ENCODE measurements around the gene UCP2.
A peak's percentile ranks its signal among the peaks of the same experiment; 100 is the strongest.
"Not testable (repeated sequence)": the region's sequence is repeated elsewhere in the genome, so short reads cannot be mapped to it uniquely, and the experiment has no call there.

The UCP2 gene

GRCh38 chr11:73991471-73992006, 8.9 kb upstream of the UCP2 start:
- DNase-seq: no peak

- no peak for DNase-seq
Measured at GRCh38 chr11:73990730-73991129, 8.1 kb upstream of the UCP2 start.

GRCh38 chr11:73989156-73989555, 6.5 kb upstream of the UCP2 start:
- no peak for DNase-seq

- DNase-seq: no peak
Measured at GRCh38 chr11:73988227-73988626, 5.6 kb upstream of the UCP2 start.

- not testable (repeated sequence) for DNase-seq
Measured at GRCh38 chr11:73985661-73986060, 3.0 kb upstream of the UCP2 start.

- no peak for DNase-seq
Measured at GRCh38 chr11:73983741-73984538, 1.3 kb upstream of the UCP2 start.

GRCh38 chr11:73982990-73983740, 522 bp upstream of the UCP2 start:
- DNase-seq: peak; percentile 89

GRCh38 chr11:73981051-73981805, 1.4 kb downstream of the UCP2 start:
- DNase-seq: no peak

- no peak for DNase-seq
Measured at GRCh38 chr11:73980001-73980961, 2.4 kb downstream of the UCP2 start.

- DNase-seq: no peak
Measured at GRCh38 chr11:73978576-73979086, 4.0 kb downstream of the UCP2 start.

- no peak for DNase-seq
Measured at GRCh38 chr11:73977856-73978519, 4.7 kb downstream of the UCP2 start.

- DNase-seq: no peak
Measured at GRCh38 chr11:73976451-73977151, 6.0 kb downstream of the UCP2 start.

- DNase-seq: no peak
Measured at GRCh38 chr11:73975479-73975757, 7.2 kb downstream of the UCP2 start.

GRCh38 chr11:73974604-73975478, 7.8 kb downstream of the UCP2 start:
- DNase-seq: no peak

- DNase-seq: no peak
Measured at GRCh38 chr11:73972620-73973449, 9.8 kb downstream of the UCP2 start.

- no peak for DNase-seq
Measured at GRCh38 chr11:73972187-73972586, 10.5 kb downstream of the UCP2 start.

GRCh38 chr11:73971175-73971719, 11.4 kb downstream of the UCP2 start:
- no peak for DNase-seq
